ENCODE results near the gene AP2S1. TPM values are rescaled to one million over a fixed set of nuclear protein-coding genes. Genes with fewer than 3 reads are reported as not detected.

AP2S1 gene
- polyA plus RNA-seq, 2 of the 4 experiments (the other 2 are of a cell fraction) = 150 to 329 TPM

DNA sequence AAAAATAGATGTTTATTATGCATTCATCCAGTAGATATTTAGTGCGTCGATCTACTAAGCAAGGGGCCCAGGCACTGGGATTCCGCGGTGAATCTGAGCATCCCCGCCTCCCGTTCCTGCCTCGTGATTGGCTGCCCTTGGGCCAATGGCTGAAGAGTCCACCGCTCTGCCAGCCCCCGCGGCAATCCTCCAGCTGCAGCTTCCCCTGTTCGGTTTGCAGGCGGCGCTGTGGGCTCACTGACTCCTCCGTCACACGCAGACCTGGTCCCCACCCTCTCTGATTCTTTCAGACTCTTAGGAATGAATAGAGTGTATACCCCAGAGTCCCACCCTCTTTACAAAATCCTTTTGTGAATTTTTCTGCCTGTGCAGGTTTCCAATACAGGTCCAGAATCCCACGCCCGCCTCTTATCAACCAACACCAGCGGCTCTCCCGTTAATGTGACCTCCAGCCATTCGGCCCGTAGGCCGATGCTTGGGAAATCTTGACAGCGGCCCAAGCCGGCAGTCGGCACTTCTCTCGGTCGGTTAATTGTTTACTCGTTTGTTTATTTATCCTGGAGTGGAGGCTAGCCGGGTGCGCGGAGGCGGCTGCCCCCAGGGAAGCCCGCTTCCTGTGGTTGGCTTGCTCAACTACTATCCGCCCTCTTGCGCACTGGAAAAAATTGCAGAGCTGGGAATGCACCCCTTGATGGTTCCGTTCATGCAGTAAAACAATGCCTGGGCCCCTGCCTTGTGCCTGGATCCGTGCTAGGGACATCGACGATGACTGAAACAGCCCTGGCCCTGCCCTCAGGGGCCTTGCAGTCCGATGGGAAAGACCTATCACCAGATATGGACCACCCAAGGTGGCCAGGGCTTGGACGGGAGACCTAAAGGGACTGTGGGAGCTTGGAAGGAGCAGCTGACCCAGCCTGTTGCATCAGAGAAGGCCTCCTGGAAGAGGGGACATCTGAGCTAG, 5.7 kb upstream of the AP2S1 start:
- Histone ChIP-seq H3K4me2 (peak overlapping the region; percentile 72), H3K9me3 (no peaks in the 10 kb centered on the region), H3K4me1 (peaks cover 23% of the 10 kb centered on the region), H3K27ac (peak overlapping the region; percentile 63 to 82), H3K4me3 (peak overlapping the region; percentile 41)
- WGBS (ENCODE audit: missing lambda C conversion rate) = 6% methylated on average over 38 of the region's 41 CpGs
- ATAC-seq (peak; percentile 72 to 79), FAIRE-seq (peak; percentile 92), DNase-seq (ENCODE audit: low read depth in 1 of 2, low spot score in 1 of 2) (peak; percentile 96 to 99)
- CTCF ChIA-PET = interaction anchor here (0.6 to 44.5 kb wide), 55 partner anchors 10 to 302 kb away, joined by 3 to 1222 read pairs (median 4); no protein-coding TSS in a partner anchor
- POLR2A ChIA-PET = interaction anchor here (0.6 to 1.5 kb wide), 7 partner anchors 68 to 369 kb away, joined by 3 to 6 read pairs (median 3); partner anchors contain the start of genes SLC1A5 and ZC3H4
- TF ChIP-seq KDM5A (IDR thresholded peaks at IDR 0.05) = no peak
- TF ChIP-seq, protein P1, sequence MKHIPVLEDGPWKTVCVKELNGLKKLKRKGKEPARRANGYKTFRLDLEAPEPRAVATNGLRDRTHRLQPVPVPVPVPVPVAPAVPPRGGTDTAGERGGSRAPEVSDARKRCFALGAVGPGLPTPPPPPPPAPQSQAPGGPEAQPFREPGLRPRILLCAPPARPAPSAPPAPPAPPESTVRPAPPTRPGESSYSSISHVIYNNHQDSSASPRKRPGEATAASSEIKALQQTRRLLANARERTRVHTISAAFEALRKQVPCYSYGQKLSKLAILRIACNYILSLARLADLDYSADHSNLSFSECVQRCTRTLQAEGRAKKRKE (CRISPR knock-in tag; IDR thresholded peaks at IDR 0.05; ENCODE audit: low read depth) = no peak
- TF ChIP-seq FOSL2 (IDR thresholded peaks at IDR 0.05) = no peak
- TF ChIP-seq FOSL2 (CRISPR knock-in tag; IDR thresholded peaks at IDR 0.05) = 0 out of 2 replicates have a peak, but pooled peaks have one; percentile 5
- TF ChIP-seq RCOR1 (IDR thresholded peaks at IDR 0.05; ENCODE audit: low read depth, low read length) = no peak
- TF ChIP-seq ZFP36 (IDR thresholded peaks at IDR 0.05; ENCODE audit: borderline replicate concordance, partially characterized antibody) = no peak
- no peak for TF ChIP-seq TP53 (CRISPR knock-in tag; IDR thresholded peaks at IDR 0.05)
- no peak for TF ChIP-seq HEYL (CRISPR knock-in tag; IDR thresholded peaks at IDR 0.05)
- TF ChIP-seq GATA3 (IDR thresholded peaks at IDR 0.05; ENCODE audit: borderline replicate concordance) = peak; percentile 46; the same call in 1 of the 2 replicates
- no peak for TF ChIP-seq ZSCAN20 (CRISPR knock-in tag; IDR thresholded peaks at IDR 0.05)
- no peak for TF ChIP-seq MAFK (IDR thresholded peaks at IDR 0.05; ENCODE audit: partially characterized antibody)
- TF ChIP-seq CHD4 (IDR thresholded peaks at IDR 0.05; ENCODE audit: borderline replicate concordance) = no peak
- no peak for TF ChIP-seq TFCP2L1 (CRISPR knock-in tag; IDR thresholded peaks at IDR 0.05)
- TF ChIP-seq, protein P2, sequence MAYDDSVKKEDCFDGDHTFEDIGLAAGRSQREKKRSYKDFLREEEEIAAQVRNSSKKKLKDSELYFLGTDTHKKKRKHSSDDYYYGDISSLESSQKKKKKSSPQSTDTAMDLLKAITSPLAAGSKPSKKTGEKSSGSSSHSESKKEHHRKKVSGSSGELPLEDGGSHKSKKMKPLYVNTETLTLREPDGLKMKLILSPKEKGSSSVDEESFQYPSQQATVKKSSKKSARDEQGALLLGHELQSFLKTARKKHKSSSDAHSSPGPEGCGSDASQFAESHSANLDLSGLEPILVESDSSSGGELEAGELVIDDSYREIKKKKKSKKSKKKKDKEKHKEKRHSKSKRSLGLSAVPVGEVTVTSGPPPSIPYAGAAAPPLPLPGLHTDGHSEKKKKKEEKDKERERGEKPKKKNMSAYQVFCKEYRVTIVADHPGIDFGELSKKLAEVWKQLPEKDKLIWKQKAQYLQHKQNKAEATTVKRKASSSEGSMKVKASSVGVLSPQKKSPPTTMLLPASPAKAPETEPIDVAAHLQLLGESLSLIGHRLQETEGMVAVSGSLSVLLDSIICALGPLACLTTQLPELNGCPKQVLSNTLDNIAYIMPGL (CRISPR knock-in tag; IDR thresholded peaks at IDR 0.05; ENCODE audit: borderline replicate concordance) = no peak
- no peak for TF ChIP-seq HOXB13 (CRISPR knock-in tag; IDR thresholded peaks at IDR 0.05; ENCODE audit: low read depth)
- TF ChIP-seq CHD2 (IDR thresholded peaks at IDR 0.05; ENCODE audit: low read length, partially characterized antibody) = no peak
- no peak for TF ChIP-seq EHF (CRISPR knock-in tag; IDR thresholded peaks at IDR 0.05)
- no peak for TF ChIP-seq FOXS1 (CRISPR knock-in tag; IDR thresholded peaks at IDR 0.05)
- no peak for TF ChIP-seq JUNB (IDR thresholded peaks at IDR 0.05)
- TF ChIP-seq, protein P3, sequence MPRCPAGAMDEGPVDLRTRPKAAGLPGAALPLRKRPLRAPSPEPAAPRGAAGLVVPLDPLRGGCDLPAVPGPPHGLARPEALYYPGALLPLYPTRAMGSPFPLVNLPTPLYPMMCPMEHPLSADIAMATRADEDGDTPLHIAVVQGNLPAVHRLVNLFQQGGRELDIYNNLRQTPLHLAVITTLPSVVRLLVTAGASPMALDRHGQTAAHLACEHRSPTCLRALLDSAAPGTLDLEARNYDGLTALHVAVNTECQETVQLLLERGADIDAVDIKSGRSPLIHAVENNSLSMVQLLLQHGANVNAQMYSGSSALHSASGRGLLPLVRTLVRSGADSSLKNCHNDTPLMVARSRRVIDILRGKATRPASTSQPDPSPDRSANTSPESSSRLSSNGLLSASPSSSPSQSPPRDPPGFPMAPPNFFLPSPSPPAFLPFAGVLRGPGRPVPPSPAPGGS (IDR thresholded peaks at IDR 0.05) = no peak
- TF ChIP-seq SREBF2 (IDR thresholded peaks at IDR 0.05) = no peak
- no peak for TF ChIP-seq MYC (IDR thresholded peaks at IDR 0.05; ENCODE audit: borderline replicate concordance, low read length)
- TF ChIP-seq POLR2AphosphoS2 (conservative IDR thresholded peaks at IDR 0.05; ENCODE audit: low read length) = no peak
- TF ChIP-seq HDAC2 (IDR thresholded peaks at IDR 0.05) = no peak
- TF ChIP-seq, protein P4, sequence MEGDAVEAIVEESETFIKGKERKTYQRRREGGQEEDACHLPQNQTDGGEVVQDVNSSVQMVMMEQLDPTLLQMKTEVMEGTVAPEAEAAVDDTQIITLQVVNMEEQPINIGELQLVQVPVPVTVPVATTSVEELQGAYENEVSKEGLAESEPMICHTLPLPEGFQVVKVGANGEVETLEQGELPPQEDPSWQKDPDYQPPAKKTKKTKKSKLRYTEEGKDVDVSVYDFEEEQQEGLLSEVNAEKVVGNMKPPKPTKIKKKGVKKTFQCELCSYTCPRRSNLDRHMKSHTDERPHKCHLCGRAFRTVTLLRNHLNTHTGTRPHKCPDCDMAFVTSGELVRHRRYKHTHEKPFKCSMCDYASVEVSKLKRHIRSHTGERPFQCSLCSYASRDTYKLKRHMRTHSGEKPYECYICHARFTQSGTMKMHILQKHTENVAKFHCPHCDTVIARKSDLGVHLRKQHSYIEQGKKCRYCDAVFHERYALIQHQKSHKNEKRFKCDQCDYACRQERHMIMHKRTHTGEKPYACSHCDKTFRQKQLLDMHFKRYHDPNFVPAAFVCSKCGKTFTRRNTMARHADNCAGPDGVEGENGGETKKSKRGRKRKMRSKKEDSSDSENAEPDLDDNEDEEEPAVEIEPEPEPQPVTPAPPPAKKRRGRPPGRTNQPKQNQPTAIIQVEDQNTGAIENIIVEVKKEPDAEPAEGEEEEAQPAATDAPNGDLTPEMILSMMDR (IDR thresholded peaks at IDR 0.05) = peak; percentile 97
- no peak for TF ChIP-seq CBX8 (IDR thresholded peaks at IDR 0.05)
- TF ChIP-seq EHMT2 (IDR thresholded peaks at IDR 0.05; ENCODE audit: low read depth) = no peak
- peak; percentile 99 for TF ChIP-seq RAD21 (conservative IDR thresholded peaks at IDR 0.05 in 1 of 2, IDR thresholded peaks at IDR 0.05 in 1 of 2)
- no peak for TF ChIP-seq RNF2 (IDR thresholded peaks at IDR 0.05; ENCODE audit: borderline replicate concordance, low read depth)
- TF ChIP-seq KDM1A (IDR thresholded peaks at IDR 0.05; ENCODE audit: low read depth) = no peak
- no peak for TF ChIP-seq PHF8 (IDR thresholded peaks at IDR 0.05; ENCODE audit: borderline replicate concordance, low read depth)
- peak in 1 of 2 experiments; percentile 53; a peak in 2 of 5 replicates for TF ChIP-seq JUN (IDR thresholded peaks at IDR 0.05)
- TF ChIP-seq MAZ (IDR thresholded peaks at IDR 0.05; ENCODE audit: borderline replicate concordance, low read depth, low read length) = peak; percentile 85; the same call in 1 of the 2 replicates
- TF ChIP-seq CEBPB (IDR thresholded peaks at IDR 0.05) = peak in 1 of 2 experiments; percentile 77; a peak in 2 of 4 replicates
- TF ChIP-seq RARB (CRISPR knock-in tag; IDR thresholded peaks at IDR 0.05) = no peak

Data from A549 (cell line).